ENCODE data around the gene BSCL2.
"Not testable (repeated sequence)": the region's sequence is repeated elsewhere in the genome, so short reads cannot be mapped to it uniquely, and the experiment has no call there.

BSCL2 gene

GRCh38 chr11:62707277-62707861 lies at the start of gene BSCL2, which contains the start of gene GNG3:
Gene BSCL2, minus strand, starts transcription at chr11:62707424. Its CDS starts 229 bp downstream, at chr11:62707195.
Gene GNG3, plus strand, starts transcription at chr11:62707676. Its CDS starts 620 bp downstream, at chr11:62708296.
- DNase-seq: no peak

GRCh38 chr11:62755086-62755615 lies 47.9 kb upstream of the BSCL2 start:
- DNase-seq: no peak

DNA sequence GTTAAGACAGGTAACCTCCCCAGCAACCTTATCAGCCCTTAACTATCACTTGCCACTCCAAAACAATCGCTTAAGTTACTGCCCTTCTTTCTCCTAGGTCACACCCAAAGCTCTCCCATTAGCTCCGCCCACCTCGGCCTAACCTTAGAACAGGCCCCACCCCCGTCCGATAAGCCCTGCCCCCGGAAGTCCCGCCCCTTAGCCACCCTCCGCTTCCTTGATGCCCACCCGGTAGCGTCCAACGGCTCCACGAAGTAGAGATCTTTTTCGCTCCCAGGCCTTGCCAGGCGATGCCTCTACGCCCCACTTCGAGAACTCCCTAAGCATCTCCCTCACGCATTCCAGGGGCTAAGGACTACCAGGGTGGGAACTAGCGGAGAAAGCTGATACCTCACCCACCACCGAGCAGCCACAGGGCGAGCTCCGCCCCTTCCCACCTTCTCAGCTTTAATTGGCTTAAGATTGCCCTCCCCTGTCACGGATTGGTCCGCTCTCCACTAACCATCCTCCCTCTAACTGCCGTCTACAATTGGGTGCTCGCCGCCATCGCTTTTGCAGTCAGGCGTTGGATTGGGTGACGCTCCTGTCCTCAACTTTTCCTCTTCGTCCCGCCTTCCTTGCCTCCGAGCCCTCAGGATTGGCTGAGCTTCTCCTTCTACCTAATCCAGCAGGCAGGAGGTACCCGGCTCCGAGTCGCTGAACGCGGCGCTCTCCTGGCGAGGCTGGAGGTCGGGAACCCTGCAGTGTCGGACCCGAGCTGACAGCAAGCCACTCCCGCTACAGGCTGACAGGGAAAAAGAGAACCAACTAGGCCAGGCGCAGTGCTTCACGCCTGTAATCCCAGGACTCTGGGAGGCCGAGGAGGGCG lies 46.7 kb upstream of the BSCL2 start, which contains the start of gene ZBTB3:
Gene ZBTB3 (minus strand): TSS at position 425 of the 868 bp plus-strand sequence. CDS start 496 bp downstream, outside the sequence.
- DNase-seq: peak; percentile 99

DNA sequence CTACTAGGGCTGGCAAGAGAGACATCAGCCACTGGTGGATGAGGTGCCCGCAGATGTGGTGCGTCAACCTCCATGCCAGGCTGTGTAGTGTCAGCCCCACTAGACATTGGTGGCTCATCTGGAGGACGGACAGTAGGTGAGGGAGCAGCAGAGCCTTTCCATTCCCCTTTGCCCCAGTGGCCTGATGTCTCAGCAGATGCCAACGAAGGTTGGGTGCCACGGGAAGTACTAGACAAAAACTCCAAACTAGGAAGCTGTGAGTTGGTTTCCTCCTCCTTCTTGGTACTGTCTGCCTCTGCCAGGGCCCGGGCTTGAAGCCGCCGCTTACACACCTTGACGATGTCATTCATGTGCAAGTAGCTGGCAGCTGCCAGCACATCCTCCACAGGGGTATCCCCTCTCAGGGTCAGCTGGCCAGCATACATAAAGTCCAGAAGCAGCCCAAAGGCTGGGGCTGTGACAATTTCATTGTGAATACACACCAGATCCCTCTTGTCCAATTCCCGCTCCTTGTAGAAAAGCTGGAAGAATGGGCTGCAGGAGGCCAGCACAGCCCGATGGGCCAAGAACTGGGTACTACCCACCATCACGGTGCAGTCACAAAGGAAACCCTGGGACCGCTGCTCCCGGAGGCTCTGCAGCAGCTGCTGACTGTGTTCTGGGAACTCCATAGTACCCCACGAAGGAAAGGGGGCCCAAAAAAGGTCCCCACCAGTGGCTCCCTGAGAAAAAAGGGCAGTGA lies 45.9 kb upstream of the BSCL2 start:
- DNase-seq: no peak

GRCh38 chr11:62752177-62752785 lies 45.1 kb upstream of the BSCL2 start:
- no peak for DNase-seq

GRCh38 chr11:62749931-62750330 lies 42.7 kb upstream of the BSCL2 start:
- DNase-seq: not testable (repeated sequence)

DNA sequence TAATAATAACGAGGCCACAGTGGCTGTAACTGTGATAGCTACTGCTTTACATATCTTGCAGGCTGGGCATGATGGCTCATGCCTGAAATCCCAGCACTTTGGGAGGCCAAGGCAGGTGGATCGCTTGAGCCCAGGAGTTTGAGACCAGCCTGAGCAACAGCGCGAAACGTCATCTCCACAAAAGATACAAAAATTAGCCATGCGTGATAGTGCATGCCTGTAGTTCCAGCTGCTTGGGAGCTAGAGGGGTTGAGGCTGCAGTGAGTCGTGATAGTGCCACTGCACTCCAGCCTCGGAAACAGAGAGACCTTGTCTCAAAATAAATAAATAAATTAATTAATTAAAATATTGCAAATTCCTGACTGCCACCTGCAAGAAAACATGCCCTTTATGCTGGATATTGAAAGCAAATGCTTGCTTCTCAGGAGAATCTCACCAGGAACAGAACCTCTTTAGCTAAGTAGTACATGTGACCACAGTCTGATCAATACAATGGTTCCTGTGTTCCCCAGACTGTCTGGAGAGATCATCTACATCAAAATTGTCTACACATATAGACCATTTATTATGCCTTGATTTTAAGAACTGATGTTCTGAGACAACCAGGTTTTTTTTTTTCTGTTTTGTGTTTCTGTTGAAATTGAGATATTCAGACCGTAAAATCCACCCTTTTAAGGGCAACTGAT lies 40.4 kb upstream of the BSCL2 start:
- no peak for DNase-seq

DNA sequence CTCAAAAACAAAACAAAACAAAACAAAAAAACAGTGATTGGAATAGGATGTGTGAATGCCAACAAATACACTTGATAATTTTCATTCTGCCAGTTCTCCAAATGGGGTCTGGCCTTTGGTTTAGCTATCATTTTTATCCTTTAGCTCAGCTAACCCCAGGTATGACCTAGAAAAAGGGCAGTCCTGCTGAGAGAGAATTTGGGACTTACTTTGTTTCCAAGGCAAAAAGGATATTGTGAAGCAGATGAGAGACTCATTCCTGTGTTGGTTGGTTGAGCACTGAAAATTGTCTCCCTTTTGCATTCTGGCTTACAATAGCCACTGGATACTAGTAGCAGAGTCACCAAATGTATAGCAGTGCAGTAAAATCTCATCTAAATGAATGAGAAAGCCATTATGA lies 30.0 kb upstream of the BSCL2 start:
- DNase-seq: no peak

DNA sequence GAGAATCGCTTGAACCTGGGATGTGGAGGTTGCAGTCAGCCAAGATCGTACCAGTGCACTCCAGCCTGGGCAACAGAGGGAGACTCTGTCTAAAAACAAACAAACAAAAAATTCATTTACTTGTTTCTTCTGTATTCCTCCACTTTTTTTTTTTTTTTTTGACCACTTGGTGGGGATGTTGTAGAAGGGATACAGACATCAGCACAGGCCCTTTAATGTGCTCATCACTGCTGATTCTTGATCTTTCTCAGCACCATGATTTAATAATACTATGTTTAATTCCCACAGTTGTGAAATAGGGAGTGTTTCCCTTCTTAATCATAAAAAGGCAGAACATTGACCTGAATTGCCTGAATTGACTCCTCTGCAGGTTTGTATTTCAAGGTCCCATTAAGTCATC lies 25.6 kb upstream of the BSCL2 start:
- peak; percentile 28 for DNase-seq

GRCh38 chr11:62730076-62730475 lies 22.9 kb upstream of the BSCL2 start:
- not testable (repeated sequence) for DNase-seq

- DNase-seq: peak; percentile 84
These were observed 21.2 kb upstream of the BSCL2 start, which contains the start of gene TTC9C for GRCh38 chr11:62728171-62728988. Gene TTC9C, plus strand, starts transcription at chr11:62728486. Its CDS starts 363 bp downstream, at chr11:62728849.

DNA sequence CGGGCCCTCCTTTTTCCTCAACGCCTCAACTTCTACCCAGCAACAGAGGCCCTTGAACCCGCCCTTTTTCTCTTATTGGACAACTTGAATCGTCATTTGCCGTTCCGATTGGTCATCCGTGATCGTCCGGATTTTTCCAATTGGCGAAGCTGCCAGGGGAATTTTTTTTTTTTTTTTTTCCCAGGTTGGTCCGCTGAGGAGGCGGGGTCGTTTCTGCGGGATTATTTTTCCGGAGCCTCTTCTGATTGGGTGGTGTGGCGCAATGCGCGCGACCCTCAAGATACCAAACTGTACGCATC lies 20.6 kb upstream of the BSCL2 start:
- peak; percentile 97 for DNase-seq

GRCh38 chr11:62727165-62727871 lies 20.1 kb upstream of the BSCL2 start, which contains the start of gene HNRNPUL2:
Gene HNRNPUL2, minus strand, starts transcription at chr11:62727457. Its CDS starts 301 bp downstream, at chr11:62727156.
- peak; percentile 99 for DNase-seq

DNA sequence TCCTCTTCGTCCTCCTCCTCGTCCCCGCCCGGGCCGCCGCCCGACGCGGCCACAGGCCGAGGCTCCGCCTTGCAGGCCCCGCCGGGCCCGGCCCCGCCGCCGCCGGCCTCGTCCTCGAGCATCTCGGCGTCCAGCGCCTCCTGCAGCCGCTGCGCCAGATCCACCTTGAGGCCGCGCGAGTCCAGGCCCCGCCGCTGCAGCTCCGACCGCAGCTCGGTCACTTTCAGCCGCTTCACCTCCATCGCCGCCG lies 19.6 kb upstream of the BSCL2 start:
- no peak for DNase-seq

- DNase-seq: no peak
These were observed 19.1 kb upstream of the BSCL2 start for GRCh38 chr11:62726156-62726914.

GRCh38 chr11:62725646-62726045 lies 18.4 kb upstream of the BSCL2 start:
- DNase-seq: no peak

DNA sequence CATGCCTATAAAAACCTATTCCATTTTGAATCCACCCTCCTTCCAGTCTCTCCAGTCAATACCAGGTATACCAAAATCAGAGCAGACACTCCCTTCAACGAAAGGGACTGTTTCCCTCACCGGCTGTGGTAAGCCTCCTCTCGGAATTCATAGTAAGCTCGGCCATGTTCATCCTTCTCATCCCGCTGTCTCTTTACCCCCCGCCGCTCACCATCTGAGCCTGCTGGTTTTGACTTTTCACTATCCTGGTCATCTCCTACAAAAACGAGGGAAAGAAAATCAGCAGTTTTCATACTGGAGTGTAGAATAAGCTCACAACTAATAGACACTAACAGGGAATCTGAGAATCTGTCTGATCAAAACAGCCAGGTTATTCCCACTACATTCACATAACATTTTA lies 16.9 kb upstream of the BSCL2 start:
- no peak for DNase-seq

DNA sequence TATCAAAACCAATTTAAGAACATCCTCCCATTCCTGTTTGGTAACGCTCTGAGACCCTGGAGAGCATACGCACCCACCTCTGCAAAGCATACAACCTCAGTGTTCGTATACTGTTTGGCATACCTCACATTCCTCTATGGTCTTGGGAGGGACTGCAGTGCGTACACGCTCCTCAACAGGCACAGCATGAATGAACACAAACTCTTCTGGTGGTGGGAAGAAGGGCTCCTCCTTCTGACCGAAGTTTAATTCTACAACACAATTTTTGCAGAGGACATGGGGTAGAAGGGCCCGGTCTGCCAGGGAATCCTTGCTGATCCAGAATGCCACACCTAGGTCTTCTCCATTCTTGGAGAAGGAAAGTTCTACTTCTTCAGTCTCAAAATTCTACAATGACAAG lies 14.8 kb upstream of the BSCL2 start:
- no peak for DNase-seq

DNA sequence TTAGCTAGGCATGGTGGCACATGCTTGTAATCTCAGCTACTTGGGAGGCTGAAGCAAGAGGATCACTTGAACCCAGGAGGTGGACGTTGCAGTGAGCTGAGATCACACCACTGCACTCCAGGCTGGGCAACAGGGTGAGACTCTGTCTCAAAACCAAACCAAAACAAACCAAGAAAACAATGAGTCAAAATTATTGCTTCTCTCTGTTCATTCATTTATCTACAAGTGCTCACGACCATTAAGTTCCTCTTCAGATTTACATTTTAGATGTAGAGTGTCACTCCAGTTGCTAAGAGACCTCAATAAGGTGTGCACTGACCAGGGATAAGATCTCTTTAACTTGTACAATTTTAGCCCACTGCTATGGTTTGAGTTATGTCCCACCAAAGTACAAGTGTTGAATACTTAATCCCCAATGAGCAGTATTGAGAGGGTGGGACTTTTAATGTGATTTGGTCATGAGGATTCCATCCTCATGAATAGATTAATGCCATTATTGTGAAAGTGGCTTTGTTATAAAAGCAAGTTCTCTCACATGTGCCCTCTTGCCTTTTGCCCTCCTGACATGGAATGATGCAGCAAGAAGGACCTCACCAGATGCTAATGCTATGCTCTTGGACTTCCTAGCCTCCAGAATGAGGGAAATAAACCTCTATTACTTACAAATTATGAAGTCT lies 12.2 kb upstream of the BSCL2 start:
- DNase-seq: no peak
